Epithelial cell of esophagus (primary cell): ENCODE measurements around the gene DRAP1.
A peak's percentile ranks its signal among the peaks of the same experiment; 100 is the strongest.

Experiments
- DNase-seq: peaks from one replicate; pipeline ENCODE4 v3.0.0; 2010; ENCODE audit warnings: low read depth
- H3K4me3 ChIP-seq: 2 replicates; pipeline ENCODE4 v1.5.1; 2011; ENCODE audit warnings: mild to moderate bottlenecking, low read length, control low read depth
- CTCF ChIP-seq: IDR thresholded peaks from 2 replicates; pipeline ENCODE4 v1.5.1; 2011; ENCODE audit warnings: low read depth, mild to moderate bottlenecking, low read length, control low read depth, inconsistent platforms; ENCODE audit not compliant: insufficient read depth; ENCODE audit errors: missing control alignments

Gene DRAP1

GRCh38 chr11:65965986-65966762 is 46.9 kb downstream of the DRAP1 start:
- no peak for DNase-seq
- no peak overlapping the region for H3K4me3 ChIP-seq
- no peak for TF ChIP-seq CTCF

- DNase-seq = no peak
- no peak for TF ChIP-seq CTCF
- H3K4me3 ChIP-seq = no peak overlapping the region
These were observed 48.2 kb downstream of the DRAP1 start for GRCh38 chr11:65967329-65967934.

- DNase-seq = peak; percentile 33
- no peak overlapping the region for H3K4me3 ChIP-seq
- peak; percentile 49 for TF ChIP-seq CTCF
These were observed 49.6 kb downstream of the DRAP1 start for GRCh38 chr11:65968600-65969482.
